NCI-H1048 (cell line): ENCODE results near the gene LAMP1.
"Not testable (repeated sequence)": the region's sequence is repeated elsewhere in the genome, so short reads cannot be mapped to it uniquely, and the experiment has no call there.

Experiments
- DNase-seq: peaks from one replicate; lab custom pipeline; 2025; lab: John Stamatoyannopoulos, UW

The LAMP1 gene

DNA sequence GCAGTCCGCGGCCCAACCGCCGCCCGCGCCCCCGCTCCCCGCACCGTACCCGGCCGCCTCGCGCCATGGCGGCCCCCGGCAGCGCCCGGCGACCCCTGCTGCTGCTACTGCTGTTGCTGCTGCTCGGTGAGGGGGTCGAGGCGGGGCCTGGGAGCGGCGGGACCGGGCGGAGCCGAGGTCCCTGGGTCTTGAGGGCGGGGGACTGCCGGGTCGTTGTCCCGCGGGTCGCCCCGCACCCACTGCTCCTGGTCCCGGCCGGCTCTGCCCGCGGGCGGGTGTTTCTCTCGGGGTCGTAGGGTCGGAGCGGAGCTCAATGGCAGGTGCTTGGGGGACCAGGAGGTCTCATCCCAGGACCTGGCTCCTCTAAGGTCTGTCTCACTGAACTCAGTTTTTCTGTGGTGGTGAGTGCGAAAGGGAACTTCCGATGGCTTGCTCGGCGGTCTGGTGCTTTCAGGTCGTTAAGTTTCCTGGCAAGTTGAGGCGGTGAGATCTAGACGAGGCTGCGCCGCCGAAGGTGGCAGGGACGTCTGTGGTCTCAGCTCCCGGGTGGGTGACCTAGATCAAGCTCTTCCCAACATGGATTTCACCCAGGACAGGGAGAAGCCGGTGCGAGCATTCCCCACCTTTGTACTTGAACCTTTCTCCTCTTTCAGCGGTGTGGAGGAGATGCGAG, 467 bp downstream of the LAMP1 start:
- DNase-seq = no peak

- no peak for DNase-seq
These were observed 1.3 kb downstream of the LAMP1 start for GRCh38 chr13:113298043-113298945.

GRCh38 chr13:113299951-113300350, 2.9 kb downstream of the LAMP1 start:
- no peak for DNase-seq

DNA sequence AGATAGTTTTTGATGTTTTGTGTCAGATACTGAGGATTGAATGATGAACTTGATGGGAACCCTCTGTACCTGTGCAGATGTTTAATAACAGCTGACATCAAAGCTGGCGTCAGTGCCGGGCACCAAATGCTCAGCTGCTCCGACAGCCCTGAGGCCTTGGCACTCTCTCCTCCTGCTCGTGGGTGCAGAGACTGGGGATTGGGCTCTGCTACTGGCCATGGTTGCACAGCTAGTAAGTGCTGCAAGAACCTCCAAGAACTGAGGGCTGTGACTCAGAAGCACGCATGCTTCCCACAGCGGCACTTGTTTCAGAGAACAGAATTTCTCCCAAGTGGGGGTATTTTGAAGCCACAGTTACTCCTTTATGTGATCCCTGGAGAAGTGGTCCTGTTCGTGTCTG, 5.9 kb downstream of the LAMP1 start:
- DNase-seq = no peak

DNA sequence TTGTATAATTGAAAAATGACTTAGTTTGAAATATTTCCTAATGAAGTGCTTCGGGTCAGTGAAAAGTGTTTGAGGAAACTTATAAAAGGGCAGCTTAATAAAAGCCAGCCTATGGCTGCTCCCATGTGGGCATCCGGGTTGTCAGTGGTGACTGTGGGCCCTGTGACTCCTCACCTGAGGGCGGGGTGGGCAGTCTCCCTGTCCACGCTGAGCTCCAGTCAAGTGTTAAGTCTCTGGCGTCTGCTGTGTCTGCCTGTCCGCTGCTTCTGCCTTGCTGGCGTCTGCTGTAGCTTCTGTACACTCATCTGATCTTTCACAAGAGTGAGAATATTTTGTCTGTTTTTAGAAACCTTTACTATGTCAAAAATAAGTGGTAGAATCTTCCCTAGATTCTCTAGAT, 7.1 kb downstream of the LAMP1 start:
- DNase-seq = no peak

GRCh38 chr13:113305208-113305607, 8.2 kb downstream of the LAMP1 start:
- no peak for DNase-seq

- DNase-seq = no peak
These were observed 10.5 kb downstream of the LAMP1 start for GRCh38 chr13:113307491-113307890.

- no peak for DNase-seq
These were observed 12.4 kb downstream of the LAMP1 start for GRCh38 chr13:113309473-113309872.

DNA sequence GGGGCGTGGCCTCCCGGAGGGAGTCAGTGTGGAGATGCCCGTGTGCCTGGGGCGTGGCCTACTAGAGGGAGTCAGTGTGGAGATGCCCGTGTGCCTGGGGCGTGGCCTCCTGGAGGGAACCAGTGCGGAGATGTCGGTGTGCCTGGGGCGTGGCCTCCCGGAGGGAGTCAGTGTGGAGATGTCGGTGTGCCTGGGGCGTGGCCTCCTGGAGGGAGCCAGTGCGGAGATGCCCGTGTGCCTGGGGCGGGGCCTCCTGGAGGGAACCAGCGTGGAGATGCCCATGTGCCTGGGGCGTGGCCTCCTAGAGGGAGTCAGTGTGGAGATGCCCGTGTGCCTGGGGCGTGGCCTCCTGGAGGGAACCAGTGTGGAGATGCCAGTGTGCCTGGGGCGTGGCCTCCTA, 17.1 kb downstream of the LAMP1 start:
- DNase-seq = not testable (repeated sequence)

DNA sequence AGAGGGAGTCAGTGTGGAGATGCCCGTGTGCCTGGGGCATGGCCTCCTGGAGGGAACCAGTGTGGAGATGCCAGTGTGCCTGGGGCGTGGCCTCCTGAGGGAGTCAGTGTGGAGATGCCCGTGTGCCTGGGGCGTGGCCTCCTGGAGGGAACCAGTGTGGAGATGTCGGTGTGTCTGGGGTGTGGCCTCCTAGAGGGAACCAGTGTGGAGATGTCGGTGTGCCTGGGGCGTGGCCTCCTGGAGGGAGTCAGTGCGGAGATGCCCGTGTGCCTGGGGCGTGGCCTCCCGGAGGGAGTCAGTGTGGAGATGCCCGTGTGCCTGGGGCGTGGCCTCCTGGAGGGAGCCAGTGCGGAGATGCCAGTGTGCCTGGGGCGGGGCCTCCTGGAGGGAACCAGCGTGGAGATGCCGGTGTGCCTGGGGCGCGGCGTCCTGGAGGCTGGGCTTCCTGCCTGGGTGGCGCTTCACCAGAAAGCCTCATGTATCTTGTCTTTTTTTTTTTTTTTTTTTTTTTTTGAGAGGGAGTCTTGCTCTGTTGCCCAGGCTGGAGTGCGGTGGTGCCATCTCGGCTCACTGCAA, 17.9 kb downstream of the LAMP1 start:
- DNase-seq = not testable (repeated sequence)

GRCh38 chr13:113315992-113316391, 19.0 kb downstream of the LAMP1 start:
- DNase-seq = no peak

DNA sequence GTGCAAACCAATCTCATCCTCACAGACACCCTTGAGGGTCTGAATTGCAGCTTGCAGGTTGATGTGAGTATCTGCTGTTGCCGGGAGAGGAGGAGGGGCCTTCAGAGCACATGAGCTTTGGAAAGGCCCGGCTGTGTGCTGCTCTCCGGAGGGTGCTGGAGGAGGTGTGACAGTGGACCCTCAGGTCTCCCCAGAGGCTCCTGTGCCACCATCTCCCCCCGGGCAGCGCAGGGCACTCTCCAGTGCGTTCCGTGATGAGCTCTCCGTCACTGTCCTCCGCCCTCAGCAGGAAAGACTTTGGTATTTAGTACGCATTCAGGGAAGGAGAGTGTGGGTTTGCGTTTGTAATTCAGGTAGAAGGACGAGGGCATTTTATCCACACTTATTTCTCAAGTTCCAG, 20.0 kb downstream of the LAMP1 start:
- DNase-seq = no peak

GRCh38 chr13:113318956-113319355, 21.9 kb downstream of the LAMP1 start:
- no peak for DNase-seq

GRCh38 chr13:113319371-113319770, 22.3 kb downstream of the LAMP1 start:
- DNase-seq = no peak

- DNase-seq = no peak
These were observed 23.3 kb downstream of the LAMP1 start for GRCh38 chr13:113320226-113320875.

- DNase-seq = no peak
These were observed 24.5 kb downstream of the LAMP1 start for GRCh38 chr13:113321546-113321945.

- DNase-seq = no peak
These were observed 25.0 kb downstream of the LAMP1 start for GRCh38 chr13:113322043-113322461.

DNA sequence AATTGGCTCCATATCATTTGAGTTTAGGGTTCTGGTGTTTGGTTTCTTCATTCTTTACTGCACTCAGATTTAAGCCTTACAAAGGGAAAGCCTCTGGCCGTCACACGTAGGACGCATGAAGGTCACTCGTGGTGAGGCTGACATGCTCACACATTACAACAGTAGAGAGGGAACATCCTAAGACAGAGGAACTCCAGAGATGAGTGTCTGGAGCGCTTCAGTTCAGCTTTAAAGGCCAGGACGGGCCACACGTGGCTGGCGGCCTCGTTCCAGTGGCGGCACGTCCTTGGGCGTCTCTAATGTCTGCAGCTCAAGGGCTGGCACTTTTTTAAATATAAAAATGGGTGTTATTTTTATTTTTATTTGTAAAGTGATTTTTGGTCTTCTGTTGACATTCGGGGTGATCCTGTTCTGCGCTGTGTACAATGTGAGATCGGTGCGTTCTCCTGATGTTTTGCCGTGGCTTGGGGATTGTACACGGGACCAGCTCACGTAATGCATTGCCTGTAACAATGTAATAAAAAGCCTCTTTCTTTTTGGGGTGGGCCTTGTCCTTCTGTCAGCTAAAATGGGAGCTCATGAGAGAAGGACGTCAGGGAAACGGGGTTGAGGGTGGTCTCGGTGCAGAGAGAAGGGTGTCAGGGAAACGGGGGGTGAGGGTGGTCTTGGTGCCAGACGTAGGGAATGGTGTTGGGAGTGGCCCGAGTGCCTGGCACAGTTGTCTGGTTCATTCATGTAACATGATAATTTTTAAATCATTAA, 26.0 kb downstream of the LAMP1 start:
- no peak for DNase-seq

- no peak for DNase-seq
These were observed 26.8 kb downstream of the LAMP1 start for GRCh38 chr13:113323869-113324268.

- DNase-seq = no peak
These were observed 27.4 kb downstream of the LAMP1 start for GRCh38 chr13:113324398-113324797.

GRCh38 chr13:113325779-113326178, 28.7 kb downstream of the LAMP1 start:
- no peak for DNase-seq

- no peak for DNase-seq
These were observed 30.3 kb downstream of the LAMP1 start for GRCh38 chr13:113327391-113327765.
